KMS-11 (cell line): Measurements from ENCODE around the gene DPH2.

Experiments
- H2AFZ ChIP-seq: fragments of 200-600 bp; sonication (generic); 2 replicates; pipeline ENCODE4 v1.6.1; 2016; ENCODE audit warnings: antibody characterized with exemption, mixed run types, low read depth
- H3K27ac ChIP-seq: fragments of 200-600 bp; sonication (generic); 2 replicates; pipeline ENCODE4 v1.6.1; 2016; ENCODE audit warnings: mild to moderate bottlenecking, mixed run types
- H3K27me3 ChIP-seq: fragments of 200-600 bp; sonication (generic); 2 replicates; pipeline ENCODE4 v1.6.1; 2017; ENCODE audit warnings: mild to moderate bottlenecking, low read depth, mixed run types, moderate library complexity; ENCODE audit not compliant: insufficient read depth
- H3K36me3 ChIP-seq: fragments of 200-600 bp; sonication (generic); 2 replicates; pipeline ENCODE4 v1.6.1; 2017; ENCODE audit warnings: mild to moderate bottlenecking, mixed run types; ENCODE audit not compliant: insufficient read depth
- H3K4me1 ChIP-seq: fragments of 200-600 bp; sonication (generic); 2 replicates; pipeline ENCODE4 v1.6.1; 2016; ENCODE audit warnings: mild to moderate bottlenecking, low read depth, mixed run types; ENCODE audit not compliant: poor library complexity, severe bottlenecking
- H3K4me2 ChIP-seq: fragments of 200-600 bp; sonication (generic); 2 replicates; pipeline ENCODE4 v1.7.0; 2016; ENCODE audit warnings: mild to moderate bottlenecking, mixed run types
- H3K4me3 ChIP-seq: fragments of 200-600 bp; sonication (generic); IDR thresholded peaks from 2 replicates; pipeline ENCODE4 v1.6.1; 2017; ENCODE audit warnings: low read depth, low read length, mixed read lengths; ENCODE audit not compliant: insufficient read depth
- H3K79me2 ChIP-seq: fragments of 200-600 bp; sonication (generic); 2 replicates; pipeline ENCODE4 v1.6.1; 2016; ENCODE audit warnings: low read depth, mixed run types; ENCODE audit not compliant: insufficient read depth
- H3K9ac ChIP-seq: fragments of 200-600 bp; sonication (generic); 2 replicates; pipeline ENCODE4 v1.6.1; 2016; ENCODE audit warnings: mild to moderate bottlenecking, mixed run types
- H4K20me1 ChIP-seq: fragments of 200-600 bp; sonication (generic); 2 replicates; pipeline ENCODE4 v1.6.1; 2016; ENCODE audit warnings: mild to moderate bottlenecking, mixed run types; ENCODE audit not compliant: insufficient read depth
- TF ChIP-seq, protein P1 (sequence below): fragments of 200-600 bp; sonication (generic); conservative IDR thresholded peaks from 2 replicates; pipeline ENCODE4 v1.6.1; 2017; ENCODE audit warnings: low read depth, mild to moderate bottlenecking, antibody characterized with exemption, low read length, moderate library complexity, mixed read lengths

DPH2 gene

DNA sequence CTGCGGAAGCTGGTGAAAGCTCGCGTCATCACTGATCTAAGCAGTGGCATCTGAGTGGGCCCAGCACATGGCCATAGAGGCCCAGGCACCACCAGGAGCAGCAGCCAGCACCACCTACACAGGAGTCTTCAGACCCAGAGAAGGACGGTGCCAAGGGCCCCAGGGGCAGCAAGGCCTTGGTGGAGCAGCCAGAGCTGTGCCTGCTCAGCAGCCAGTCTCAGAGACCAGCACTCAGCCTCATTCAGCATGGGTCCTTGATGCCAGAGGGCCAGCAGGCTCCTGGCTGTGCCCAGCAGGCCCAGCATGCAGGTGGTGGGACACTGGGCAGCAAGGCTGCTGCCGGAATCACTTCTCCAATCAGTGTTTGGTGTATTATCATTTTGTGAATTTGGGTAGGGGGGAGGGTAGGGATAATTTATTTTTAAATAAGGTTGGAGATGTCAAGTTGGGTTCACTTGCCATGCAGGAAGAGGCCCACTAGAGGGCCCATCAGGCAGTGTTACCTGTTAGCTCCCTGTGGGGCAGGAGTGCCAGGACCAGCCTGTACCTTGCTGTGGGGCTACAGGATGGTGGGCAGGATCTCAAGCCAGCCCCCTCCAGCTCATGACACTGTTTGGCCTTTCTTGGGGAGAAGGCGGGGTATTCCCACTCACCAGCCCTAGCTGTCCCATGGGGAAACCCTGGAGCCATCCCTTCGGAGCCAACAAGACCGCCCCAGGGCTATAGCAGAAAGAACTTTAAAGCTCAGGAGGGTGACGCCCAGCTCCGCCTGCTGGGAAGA is 39.5 kb upstream of the DPH2 start:
- peak overlapping the region; percentile 24; the same call in 1 of the 2 replicates for H3K27ac ChIP-seq
- H3K4me2 ChIP-seq: peak overlapping the region; percentile 56; the same call in 1 of the 2 replicates
- no peaks in the 10 kb centered on the region for H4K20me1 ChIP-seq
- H2AFZ ChIP-seq: no peak overlapping the region
- TF ChIP-seq, protein P1, sequence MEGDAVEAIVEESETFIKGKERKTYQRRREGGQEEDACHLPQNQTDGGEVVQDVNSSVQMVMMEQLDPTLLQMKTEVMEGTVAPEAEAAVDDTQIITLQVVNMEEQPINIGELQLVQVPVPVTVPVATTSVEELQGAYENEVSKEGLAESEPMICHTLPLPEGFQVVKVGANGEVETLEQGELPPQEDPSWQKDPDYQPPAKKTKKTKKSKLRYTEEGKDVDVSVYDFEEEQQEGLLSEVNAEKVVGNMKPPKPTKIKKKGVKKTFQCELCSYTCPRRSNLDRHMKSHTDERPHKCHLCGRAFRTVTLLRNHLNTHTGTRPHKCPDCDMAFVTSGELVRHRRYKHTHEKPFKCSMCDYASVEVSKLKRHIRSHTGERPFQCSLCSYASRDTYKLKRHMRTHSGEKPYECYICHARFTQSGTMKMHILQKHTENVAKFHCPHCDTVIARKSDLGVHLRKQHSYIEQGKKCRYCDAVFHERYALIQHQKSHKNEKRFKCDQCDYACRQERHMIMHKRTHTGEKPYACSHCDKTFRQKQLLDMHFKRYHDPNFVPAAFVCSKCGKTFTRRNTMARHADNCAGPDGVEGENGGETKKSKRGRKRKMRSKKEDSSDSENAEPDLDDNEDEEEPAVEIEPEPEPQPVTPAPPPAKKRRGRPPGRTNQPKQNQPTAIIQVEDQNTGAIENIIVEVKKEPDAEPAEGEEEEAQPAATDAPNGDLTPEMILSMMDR: peak; percentile 77
- H3K4me1 ChIP-seq: peaks cover 52% of the 10 kb centered on the region
- no peak overlapping the region for H3K4me3 ChIP-seq
- H3K36me3 ChIP-seq: no peaks in the 10 kb centered on the region
- no peak overlapping the region for H3K9ac ChIP-seq
- no peaks in the 10 kb centered on the region for H3K79me2 ChIP-seq
- no peaks in the 10 kb centered on the region for H3K27me3 ChIP-seq

DNA sequence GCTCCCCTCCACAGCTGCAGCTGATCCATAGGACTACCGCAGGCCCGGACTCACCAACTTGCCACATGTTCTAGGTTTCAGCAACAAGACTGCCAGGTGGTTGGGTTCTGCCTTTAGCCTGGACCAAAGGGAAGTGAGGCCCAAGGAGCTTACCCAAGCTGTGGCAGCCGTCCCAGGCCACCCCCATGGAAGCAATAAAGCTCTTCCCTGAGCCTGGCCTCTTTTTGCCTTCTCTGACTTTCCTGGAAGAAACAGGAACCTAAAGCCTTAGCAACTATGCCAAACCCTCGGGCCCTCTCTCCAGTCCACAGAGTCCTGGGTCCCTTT is 38.9 kb upstream of the DPH2 start:
- Histone ChIP-seq H3K27me3 (no peaks in the 10 kb centered on the region), H4K20me1 (no peaks in the 10 kb centered on the region), H3K4me3 (no peak overlapping the region), H3K27ac (peak overlapping the region; percentile 24; the same call in 1 of the 2 replicates), H3K36me3 (no peaks in the 10 kb centered on the region), H3K4me2 (peak overlapping the region; percentile 56; the same call in 1 of the 2 replicates), H3K79me2 (no peaks in the 10 kb centered on the region), H2AFZ (no peak overlapping the region), H3K9ac (no peak overlapping the region), H3K4me1 (peaks cover 52% of the 10 kb centered on the region)
- TF ChIP-seq, protein P1: no peak

DNA sequence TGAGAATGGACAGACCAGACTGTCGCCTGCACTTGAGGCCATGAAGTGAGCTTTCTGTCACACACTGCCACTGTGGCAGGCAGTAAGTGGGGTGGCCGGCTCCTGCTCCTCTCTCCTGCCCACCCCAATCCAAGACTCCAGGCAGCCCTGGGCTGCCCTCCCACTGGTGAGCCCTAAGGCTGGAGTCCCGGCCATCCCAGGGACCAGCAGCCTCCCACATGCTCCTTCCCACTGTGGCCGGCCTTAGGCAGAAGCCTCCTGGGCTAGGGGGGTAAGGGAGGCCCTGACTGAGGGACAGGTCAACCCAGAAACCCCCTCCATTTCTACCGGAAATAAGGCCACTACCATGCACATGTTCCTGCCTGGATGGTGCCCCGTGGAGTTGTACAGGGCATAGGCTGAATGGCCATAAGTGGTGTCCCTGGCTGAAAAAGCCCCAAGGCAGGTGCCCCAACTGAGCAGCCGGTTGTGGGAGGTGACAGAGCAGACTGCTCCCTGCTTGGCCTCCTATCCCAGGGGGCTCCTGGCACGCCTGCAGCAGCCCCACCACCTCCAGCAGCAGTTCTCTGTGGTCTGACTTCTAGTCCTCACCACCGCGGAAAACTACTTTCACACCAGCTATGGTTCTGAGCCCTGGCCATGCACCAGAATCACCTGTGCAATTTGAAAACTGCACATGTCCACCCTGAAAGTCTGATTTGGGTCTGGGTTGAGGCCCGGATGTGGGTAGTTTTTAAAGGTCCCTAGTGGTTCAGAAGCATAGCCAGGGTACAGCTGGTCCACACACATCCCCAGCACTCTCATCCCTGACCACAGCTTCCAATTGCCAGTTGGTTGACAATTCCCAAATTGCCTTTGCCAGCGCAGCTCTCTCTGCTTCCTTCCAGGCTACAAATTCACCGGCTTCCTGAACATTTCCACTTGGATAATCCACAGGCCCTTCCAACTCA is 37.8 kb upstream of the DPH2 start:
- TF ChIP-seq, protein P1: no peak
- Histone ChIP-seq H3K4me2 (peak overlapping the region; percentile 56; the same call in 1 of the 2 replicates), H3K27ac (peak overlapping the region; percentile 24; the same call in 1 of the 2 replicates), H3K4me3 (no peak overlapping the region), H3K4me1 (peaks cover 52% of the 10 kb centered on the region), H3K79me2 (no peaks in the 10 kb centered on the region), H3K27me3 (no peaks in the 10 kb centered on the region), H2AFZ (no peak overlapping the region), H3K36me3 (no peaks in the 10 kb centered on the region), H3K9ac (no peak overlapping the region), H4K20me1 (no peaks in the 10 kb centered on the region)

DNA sequence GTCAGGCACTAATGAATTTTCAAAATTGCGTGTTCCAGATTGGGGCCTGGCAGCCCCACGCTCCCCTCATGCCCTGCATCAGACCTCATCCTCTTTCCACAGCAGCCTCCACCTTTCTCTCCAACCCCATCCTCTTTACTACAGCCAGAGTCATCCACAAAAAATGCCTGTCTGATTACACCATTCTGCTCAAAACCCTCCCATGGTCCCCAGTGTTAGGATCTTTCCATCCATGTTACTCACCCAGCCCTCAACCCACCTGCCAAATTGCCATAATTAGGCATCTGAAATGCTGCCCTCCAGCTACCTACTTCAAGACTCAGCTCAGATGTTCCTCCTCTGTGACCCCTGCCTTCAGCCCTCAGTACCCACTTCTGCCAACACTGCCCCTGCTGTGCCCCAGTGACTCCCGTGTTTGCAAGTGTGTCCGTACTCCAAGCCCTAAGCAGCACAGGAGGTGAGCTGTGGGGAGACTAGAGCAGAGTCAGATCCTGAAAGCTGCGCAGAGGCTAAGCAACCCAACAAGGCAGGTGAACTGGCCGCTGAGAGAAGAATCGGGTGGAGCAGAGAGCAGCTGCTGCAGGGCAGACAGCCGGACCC is 36.9 kb upstream of the DPH2 start:
- TF ChIP-seq, protein P1: no peak
- Histone ChIP-seq H3K4me1 (peaks cover 52% of the 10 kb centered on the region), H2AFZ (no peak overlapping the region), H3K27ac (no peak overlapping the region), H3K36me3 (no peaks in the 10 kb centered on the region), H3K79me2 (no peaks in the 10 kb centered on the region), H3K4me2 (peak overlapping the region; percentile 56; the same call in 1 of the 2 replicates), H3K9ac (no peak overlapping the region), H4K20me1 (no peaks in the 10 kb centered on the region), H3K27me3 (no peaks in the 10 kb centered on the region), H3K4me3 (no peak overlapping the region)
